Keratinocyte (primary cell): ENCODE results near the gene MTA3. TPM values are rescaled to one million over a fixed set of nuclear protein-coding genes. Genes with fewer than 3 reads are reported as not detected.

Source experiments
- DNase-seq: peaks from one replicate; pipeline ENCODE4 v3.0.0-alpha.2; 2011; ENCODE audit warnings: low read depth, missing footprints, low spot score
- FAIRE-seq: peaks from 2 replicates; lab custom pipeline; 2011; peaks lifted over from hg19 to GRCh38; lab: Jason Lieb, UNC
- H2AFZ ChIP-seq: 2 replicates; pipeline ENCODE4 v1.6.0; 2012; ENCODE audit warnings: low read length, control low read depth, inconsistent platforms; ENCODE audit not compliant: control insufficient read depth
- H3K27ac ChIP-seq: 2 replicates; pipeline ENCODE4 v1.5.1; 2011; ENCODE audit warnings: low read length; ENCODE audit not compliant: control insufficient read depth, insufficient read depth
- H3K27me3 ChIP-seq: 3 replicates; pipeline ENCODE4 v1.6.0; 2011; ENCODE audit warnings: low read length; ENCODE audit not compliant: control insufficient read depth, insufficient read depth; ENCODE audit errors: extremely low read depth
- H3K36me3 ChIP-seq, 2 experiments: 2 replicates in 1 of 2; 3 replicates in 1 of 2; pipeline ENCODE4 v1.5.1; 2011; ENCODE audit warnings: low read length in 2 of 2, mild to moderate bottlenecking in 1 of 2; ENCODE audit not compliant: control insufficient read depth in 2 of 2, insufficient read depth in 2 of 2; ENCODE audit errors: extremely low read depth in 1 of 2
- H3K4me1 ChIP-seq: 3 replicates; pipeline ENCODE4 v1.5.1; 2011; ENCODE audit warnings: low read length; ENCODE audit not compliant: control insufficient read depth, insufficient read depth; ENCODE audit errors: extremely low read depth
- H3K4me2 ChIP-seq: 3 replicates; pipeline ENCODE4 v1.6.0; 2011; ENCODE audit warnings: low read depth, low read length; ENCODE audit not compliant: control insufficient read depth, insufficient read depth; ENCODE audit errors: extremely low read depth
- H3K4me3 ChIP-seq, 3 experiments: fragments of 200-600 bp in 1 of 3; sonication (generic) in 1 of 3; 2 replicates in 2 of 3; 3 replicates in 1 of 3; pipeline ENCODE4 v1.5.1; 2011 to 2016; ENCODE audit warnings: low read length in 3 of 3, mild to moderate bottlenecking in 3 of 3, control low read depth in 2 of 3, inconsistent platforms in 1 of 3, low read depth in 1 of 3, mixed read lengths in 1 of 3, mixed run types in 1 of 3, moderate library complexity in 1 of 3; ENCODE audit not compliant: control insufficient read depth in 2 of 3, insufficient read depth in 2 of 3; ENCODE audit errors: extremely low read depth in 1 of 3
- H3K79me2 ChIP-seq: 2 replicates; pipeline ENCODE4 v1.6.0; 2012; ENCODE audit warnings: low read length; ENCODE audit not compliant: control insufficient read depth, insufficient read depth
- H3K9ac ChIP-seq: 3 replicates; pipeline ENCODE4 v1.6.0; 2011; ENCODE audit warnings: low read length; ENCODE audit not compliant: control insufficient read depth, insufficient read depth; ENCODE audit errors: extremely low read depth
- H3K9me1 ChIP-seq: 3 replicates; pipeline ENCODE4 v1.6.0; 2011; ENCODE audit warnings: low read length; ENCODE audit not compliant: control insufficient read depth, insufficient read depth; ENCODE audit errors: extremely low read depth
- H3K9me3 ChIP-seq: 2 replicates; pipeline ENCODE4 v1.5.1; 2012; ENCODE audit warnings: low read depth, low read length; ENCODE audit not compliant: control insufficient read depth
- H4K20me1 ChIP-seq: 3 replicates; pipeline ENCODE4 v1.6.0; 2011; ENCODE audit warnings: low read length; ENCODE audit not compliant: control insufficient read depth, insufficient read depth; ENCODE audit errors: extremely low read depth
- CTCF ChIP-seq, 3 experiments: IDR thresholded peaks in 1 of 3; conservative IDR thresholded peaks in 1 of 3; optimal IDR thresholded peaks in 1 of 3; 2 replicates in 2 of 3; 3 replicates in 1 of 3; pipeline versions ENCODE3 to v1.5.1; 2011; ENCODE audit warnings: low read length in 3 of 3, mild to moderate bottlenecking in 3 of 3, moderate library complexity in 2 of 3, control low read depth in 1 of 3, inconsistent platforms in 1 of 3; ENCODE audit not compliant: insufficient read depth in 2 of 3; ENCODE audit errors: extremely low read depth in 1 of 3
- EZH2 ChIP-seq: IDR thresholded peaks from one replicate; pipeline ENCODE4 v1.6.1; 2012; ENCODE audit warnings: inconsistent platforms, mild to moderate bottlenecking, low read length, moderate library complexity
- dilution Hi-C: fragments of 300-500 bp; cut with MboI; formaldehyde crosslinking; loops from one replicate; pipeline ENCODE4 v1.7.0; 2020; ENCODE audit warnings: low sequenced_read_pairs; ENCODE audit not compliant: extremely low pct_ligation_motif_present
- polyA plus RNA-seq, 5 experiments: library from polyadenylated mRNA; depleted of rRNA in 3 of 5; stranded (reverse) in 3 of 5; stranded (forward) in 1 of 5; unstranded in 1 of 5; fragments of >200 nt; gene quantifications; 1 replicate in 1 of 5; 2 replicates in 3 of 5; 3 replicates in 1 of 5; pipeline versions ENCODE4 v1.2.1 to v1.2.3, GENCODE V29; 2011 to 2012; ENCODE audit warnings: missing spikeins in 2 of 5, low read depth in 1 of 5, low replicate concordance in 1 of 5

Gene MTA3
- polyA plus RNA-seq, 1 donor (not counting 4 experiments of a cell fraction or from before 2014, with no cell fraction given), result 34.3 TPM

GRCh38 chr2:42712934-42713333 lies 144.5 kb downstream of the MTA3 start:
- DNase-seq, result no peak
- H3K27me3 ChIP-seq, result no peaks in the 10 kb centered on the region
- no peak for FAIRE-seq
- no peaks in the 10 kb centered on the region for H3K9me1 ChIP-seq
- H2AFZ ChIP-seq, result no peak overlapping the region
- dilution Hi-C loops, result no loop called here
- H3K4me3 ChIP-seq, result no peak overlapping the region
- H4K20me1 ChIP-seq, result no peaks in the 10 kb centered on the region
- H3K4me1 ChIP-seq, result no peaks in the 10 kb centered on the region
- TF ChIP-seq EZH2 (no peak), CTCF (optimal IDR thresholded peaks at IDR 0.05 in 1 of 3, IDR thresholded peaks at IDR 0.05 in 1 of 3, conservative IDR thresholded peaks at IDR 0.05 in 1 of 3; ENCODE audit: extremely low read depth in 1 of 3, insufficient read depth in 2 of 3, low read length in 3 of 3) (no peak)
- H3K79me2 ChIP-seq, result no peaks in the 10 kb centered on the region
- H3K9ac ChIP-seq, result no peak overlapping the region
- H3K27ac ChIP-seq, result no peak overlapping the region
- no peaks in the 10 kb centered on the region for H3K9me3 ChIP-seq
- peaks cover 0 to 3% of the 10 kb centered on the region in 2 experiments for H3K36me3 ChIP-seq
- no peak overlapping the region for H3K4me2 ChIP-seq

GRCh38 chr2:42713920-42714319 lies 145.5 kb downstream of the MTA3 start:
- no peak for FAIRE-seq
- Histone ChIP-seq H3K9ac (no peak overlapping the region), H3K36me3 (no peaks in the 10 kb centered on the region), H4K20me1 (no peaks in the 10 kb centered on the region), H3K27ac (no peak overlapping the region), H2AFZ (no peak overlapping the region), H3K4me3 (no peak overlapping the region), H3K79me2 (no peaks in the 10 kb centered on the region), H3K4me1 (no peaks in the 10 kb centered on the region), H3K4me2 (no peak overlapping the region), H3K9me1 (no peaks in the 10 kb centered on the region), H3K9me3 (no peaks in the 10 kb centered on the region), H3K27me3 (no peaks in the 10 kb centered on the region)
- DNase-seq, result no peak
- TF ChIP-seq CTCF (optimal IDR thresholded peaks at IDR 0.05 in 1 of 3, IDR thresholded peaks at IDR 0.05 in 1 of 3, conservative IDR thresholded peaks at IDR 0.05 in 1 of 3; ENCODE audit: extremely low read depth in 1 of 3, insufficient read depth in 2 of 3, low read length in 3 of 3) (no peak), EZH2 (no peak)
- dilution Hi-C loops, result no loop called here
